A549 (cell line): ENCODE measurements around the gene NRN1. TPM values are rescaled to one million over a fixed set of nuclear protein-coding genes. Genes with fewer than 3 reads are reported as not detected.

ENCODE experiments used
- ATAC-seq, 2 experiments: fragments of 200-7000 bp in 1 of 2; fragments of >200 bp in 1 of 2; cut with Nextera tagmentation in 1 of 2; cut with Tn5 transposase in 1 of 2; 3 replicates each; pipeline versions ENCODE4 v1.8.0 to v1.9.1; 2018 to 2020; ENCODE audit warnings: mild to moderate bottlenecking in 1 of 2, moderate library complexity in 1 of 2
- CTCF ChIA-PET: fragments of 300-600 bp; sonication (Branson Sonifier 250); formaldehyde crosslinking; extraction: SDS; loops from one replicate; lab custom pipeline; 2021; ENCODE audit warnings: antibody characterized with exemption, inconsistent platforms; lab: Yijun Ruan, JAX
- POLR2A ChIA-PET: fragments of 350-600 bp; formaldehyde crosslinking; extraction: SDS; loops from one replicate; lab custom pipeline; 2021; ENCODE audit warnings: antibody characterized with exemption, inconsistent platforms; lab: Yijun Ruan, JAX
- DNase-seq, 2 experiments: peaks; one replicate each; pipeline versions ENCODE4 v3.0.0 to v3.0.0-alpha.2; 2011 to 2016; ENCODE audit warnings: low read depth in 1 of 2, low spot score in 1 of 2
- FAIRE-seq: peaks from 2 replicates; lab custom pipeline; 2011; peaks lifted over from hg19 to GRCh38; lab: Jason Lieb, UNC
- H3K27ac ChIP-seq, 2 experiments: fragments of >200 bp; sonication (Bioruptor Twin); formaldehyde crosslinking; 3 replicates each; pipeline ENCODE4 v1.5.1; 2016 to 2017
- H3K4me1 ChIP-seq: fragments of >200 bp; sonication (Bioruptor Twin); formaldehyde crosslinking; 3 replicates; pipeline ENCODE4 v1.6.1; 2016
- H3K4me2 ChIP-seq: fragments of >200 bp; sonication (Bioruptor Twin); formaldehyde crosslinking; 3 replicates; pipeline ENCODE4 v1.6.1; 2016
- H3K4me3 ChIP-seq: fragments of >200 bp; sonication (Bioruptor Twin); formaldehyde crosslinking; 3 replicates; pipeline ENCODE4 v1.5.1; 2016
- H3K9me3 ChIP-seq: fragments of >200 bp; sonication (Bioruptor Twin); formaldehyde crosslinking; 3 replicates; pipeline ENCODE4 v1.6.1; 2016
- BHLHE40 ChIP-seq: IDR thresholded peaks from 2 replicates; pipeline ENCODE4 v1.6.1; 2012; ENCODE audit warnings: low read depth, low read length, inconsistent platforms
- CBX2 ChIP-seq: fragments of 200-600 bp; sonication (generic); IDR thresholded peaks from 2 replicates; pipeline ENCODE4 v1.6.1; 2016; ENCODE audit warnings: low read depth, mild to moderate bottlenecking, borderline replicate concordance
- CBX8 ChIP-seq: fragments of 200-600 bp; sonication (generic); IDR thresholded peaks from 2 replicates; pipeline ENCODE4 v1.6.1; 2016
- CEBPB ChIP-seq, 2 experiments: fragments of >200 bp in 1 of 2; sonication (Bioruptor Twin) in 1 of 2; formaldehyde crosslinking in 1 of 2; IDR thresholded peaks; 2 replicates each; pipeline ENCODE4 v1.6.1; 2012 to 2016
- CHD2 ChIP-seq: fragments of 150-350 bp; IDR thresholded peaks from 2 replicates; pipeline ENCODE4 v1.6.1; 2014; ENCODE audit warnings: low read length; ENCODE audit not compliant: partially characterized antibody
- CHD4 ChIP-seq: fragments of 200-600 bp; sonication (generic); IDR thresholded peaks from 2 replicates; pipeline ENCODE4 v1.6.1; 2016; ENCODE audit warnings: antibody characterized with exemption, mild to moderate bottlenecking, borderline replicate concordance
- EHF ChIP-seq: fragments of 250-450 bp; sonication (Bioruptor Pico); IDR thresholded peaks from 2 replicates; pipeline ENCODE4 v1.5.0; 2020; ENCODE audit warnings: mild to moderate bottlenecking
- EHMT2 ChIP-seq: fragments of 200-600 bp; sonication (generic); IDR thresholded peaks from 2 replicates; pipeline ENCODE4 v1.6.1; 2016; ENCODE audit warnings: antibody characterized with exemption, low read depth, mild to moderate bottlenecking, moderate library complexity
- GATA3 ChIP-seq: IDR thresholded peaks from 2 replicates; pipeline ENCODE4 v1.6.1; 2012; ENCODE audit warnings: borderline replicate concordance
- HDAC2 ChIP-seq: fragments of 200-600 bp; sonication (generic); IDR thresholded peaks from 2 replicates; pipeline ENCODE4 v1.6.1; 2016
- HOXB5 ChIP-seq: fragments of 250-450 bp; sonication (Bioruptor Pico); IDR thresholded peaks from 2 replicates; pipeline ENCODE4 v1.5.0; 2020; ENCODE audit warnings: mild to moderate bottlenecking, moderate library complexity
- MAFK ChIP-seq: fragments of 450-650 bp; IDR thresholded peaks from 2 replicates; pipeline ENCODE4 v1.6.1; 2014; ENCODE audit not compliant: partially characterized antibody
- MAZ ChIP-seq: fragments of 150-350 bp; IDR thresholded peaks from 2 replicates; pipeline ENCODE4 v1.6.1; 2014; ENCODE audit warnings: antibody characterized with exemption, low read depth, low read length, borderline replicate concordance
- MYC ChIP-seq: IDR thresholded peaks from 2 replicates; pipeline ENCODE4 v1.6.1; 2012; ENCODE audit warnings: mild to moderate bottlenecking, inconsistent platforms, low read length, improper control_type of control experiment, borderline replicate concordance
- NFE2L2 ChIP-seq: fragments of 150-350 bp; conservative IDR thresholded peaks from 2 replicates; pipeline ENCODE4 v1.6.1; 2014; ENCODE audit warnings: low read length
- NR3C1 ChIP-seq: fragments of >200 bp; sonication (Bioruptor Twin); formaldehyde crosslinking; IDR thresholded peaks from 3 replicates; pipeline ENCODE4 v1.6.1; 2017
- POLR2A ChIP-seq: IDR thresholded peaks from 2 replicates; pipeline ENCODE4 v1.6.1; 2012; ENCODE audit warnings: mild to moderate bottlenecking, low read length
- RAD21 ChIP-seq, 2 experiments: fragments of >200 bp in 1 of 2; sonication (Bioruptor Twin) in 1 of 2; formaldehyde crosslinking in 1 of 2; IDR thresholded peaks in 1 of 2; conservative IDR thresholded peaks in 1 of 2; 2 replicates in 1 of 2; 3 replicates in 1 of 2; pipeline ENCODE4 v1.6.1; 2012 to 2018; ENCODE audit warnings: inconsistent platforms in 1 of 2
- SMC3 ChIP-seq: fragments of >200 bp; sonication (Bioruptor Twin); formaldehyde crosslinking; IDR thresholded peaks from 3 replicates; pipeline ENCODE4 v1.6.1; 2018; ENCODE audit warnings: inconsistent platforms
- SREBF2 ChIP-seq: fragments of 450-650 bp; IDR thresholded peaks from 2 replicates; pipeline ENCODE4 v1.6.1; 2014; ENCODE audit warnings: mild to moderate bottlenecking, moderate library complexity
- TFCP2L1 ChIP-seq: fragments of 250-450 bp; sonication (Bioruptor Pico); IDR thresholded peaks from 2 replicates; pipeline ENCODE4 v1.5.0; 2021; ENCODE audit warnings: mild to moderate bottlenecking
- TP53 ChIP-seq: fragments of 250-450 bp; sonication (Bioruptor Pico); IDR thresholded peaks from 2 replicates; pipeline ENCODE4 v1.5.0; 2021; ENCODE audit warnings: mild to moderate bottlenecking, moderate library complexity
- ZC3H11A ChIP-seq: fragments of 450-650 bp; IDR thresholded peaks from 2 replicates; pipeline ENCODE4 v1.6.1; 2014; ENCODE audit warnings: antibody characterized with exemption, mild to moderate bottlenecking
- ZNF302 ChIP-seq: fragments of 250-450 bp; sonication (Bioruptor Pico); IDR thresholded peaks from 2 replicates; pipeline ENCODE4 v1.9.0; 2021; ENCODE audit warnings: inconsistent platforms, mild to moderate bottlenecking, moderate library complexity
- ZSCAN20 ChIP-seq: fragments of 250-450 bp; sonication (Bioruptor Pico); IDR thresholded peaks from 2 replicates; pipeline ENCODE4 v1.8.0; 2022; ENCODE audit warnings: mild to moderate bottlenecking, moderate library complexity
- WGBS: methylation state at CpG from one replicate; pipeline ENCODE4 v1.1.6; 2017; ENCODE audit errors: missing lambda C conversion rate; 5-methylcytosine and 5-hydroxymethylcytosine counted together
- polyA plus RNA-seq, 4 experiments: library from polyadenylated mRNA; depleted of rRNA in 3 of 4; stranded (reverse); fragments of >200 nt; fragmentation: RNase III in 1 of 4; extraction: RNeasy Plus Mini Kit Qiagen cat#74134 plus additional on column Dnase treatment in 1 of 4; gene quantifications; 2 replicates in 3 of 4; 3 replicates in 1 of 4; pipeline ENCODE4 v1.2.3, GENCODE V29; 2011 to 2017
- TF ChIP-seq, protein P1 (sequence below): fragments of 450-650 bp; IDR thresholded peaks from 2 replicates; pipeline ENCODE4 v1.6.1; 2014; ENCODE audit warnings: antibody characterized with exemption
- TF ChIP-seq, protein P2 (sequence below): IDR thresholded peaks from 2 replicates; pipeline ENCODE4 v1.6.1; 2012
- TF ChIP-seq, protein P3 (sequence below): fragments of >200 bp; sonication (Bioruptor Twin); formaldehyde crosslinking; IDR thresholded peaks from 3 replicates; pipeline ENCODE4 v1.6.1; 2016
- TF ChIP-seq, protein P4 (sequence below): fragments of >200 bp; sonication (Bioruptor Twin); formaldehyde crosslinking; IDR thresholded peaks from 2 replicates; pipeline ENCODE4 v1.6.1; 2016
- TF ChIP-seq, protein P5 (sequence below): fragments of 200-600 bp; sonication (generic); IDR thresholded peaks from 2 replicates; pipeline ENCODE4 v1.6.1; 2016; ENCODE audit warnings: antibody characterized with exemption, mild to moderate bottlenecking, moderate library complexity

NRN1 gene
- polyA plus RNA-seq, 2 of the 4 experiments (the other 2 are of a cell fraction), result 0.35 to 0.39 TPM

DNA sequence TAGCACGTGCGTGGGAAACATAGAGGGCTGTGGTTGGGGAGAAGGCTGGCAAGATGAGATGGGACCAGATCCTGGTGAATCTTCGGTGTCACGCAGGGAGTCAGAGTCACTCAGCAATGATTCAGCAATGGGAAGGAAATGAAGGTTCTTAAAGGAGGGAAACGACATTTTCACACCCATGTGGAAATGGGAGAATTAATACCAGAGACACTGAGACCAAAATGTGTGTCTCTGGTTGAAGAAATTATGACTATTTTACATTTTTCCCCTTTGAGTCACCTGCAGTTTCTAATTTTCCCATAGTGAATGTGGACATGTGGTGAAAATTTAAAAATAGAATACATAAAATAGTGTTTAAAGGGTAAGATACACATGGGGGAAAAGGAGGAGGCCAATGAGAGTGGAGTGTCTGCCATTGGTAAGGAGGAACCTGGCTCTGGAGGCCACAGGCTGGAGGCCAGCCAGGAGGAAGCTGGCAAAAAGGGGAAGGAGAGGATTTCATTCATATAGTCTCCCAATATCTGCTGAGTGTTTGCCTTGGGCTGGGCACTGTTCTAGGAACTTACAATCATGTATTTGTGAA lies 17.5 kb downstream of the NRN1 start:
- ChIA-PET POLR2A (no interaction called here), CTCF (interaction anchor here (0.7 kb wide), 1 partner anchor 528 kb away, joined by 3 read pairs; no protein-coding TSS in a partner anchor)
- no peak for ATAC-seq
- 47% methylated on average over 5 of the region's 5 CpGs for WGBS
- no peaks in the 10 kb centered on the region for H3K4me1 ChIP-seq
- FAIRE-seq, result no peak
- no peak for TF ChIP-seq CBX8
- TF ChIP-seq TP53 (CRISPR knock-in tag), result no peak
- TF ChIP-seq NFE2L2, result no peak
- TF ChIP-seq GATA3, result no peak
- TF ChIP-seq ZC3H11A, result no peak
- TF ChIP-seq MYC, result no peak
- TF ChIP-seq HDAC2, result no peak
- TF ChIP-seq HOXB5 (CRISPR knock-in tag), result no peak
- TF ChIP-seq CEBPB (IDR thresholded peaks at IDR 0.05), result no peak
- TF ChIP-seq CBX2, result no peak
- TF ChIP-seq CHD2, result no peak
- TF ChIP-seq ZNF302 (CRISPR knock-in tag), result no peak
- TF ChIP-seq MAZ, result no peak
- TF ChIP-seq, protein P1, sequence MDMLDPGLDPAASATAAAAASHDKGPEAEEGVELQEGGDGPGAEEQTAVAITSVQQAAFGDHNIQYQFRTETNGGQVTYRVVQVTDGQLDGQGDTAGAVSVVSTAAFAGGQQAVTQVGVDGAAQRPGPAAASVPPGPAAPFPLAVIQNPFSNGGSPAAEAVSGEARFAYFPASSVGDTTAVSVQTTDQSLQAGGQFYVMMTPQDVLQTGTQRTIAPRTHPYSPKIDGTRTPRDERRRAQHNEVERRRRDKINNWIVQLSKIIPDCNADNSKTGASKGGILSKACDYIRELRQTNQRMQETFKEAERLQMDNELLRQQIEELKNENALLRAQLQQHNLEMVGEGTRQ, result no peak
- no peak for TF ChIP-seq TFCP2L1 (CRISPR knock-in tag)
- TF ChIP-seq POLR2A, result no peak
- TF ChIP-seq MAFK, result no peak
- TF ChIP-seq EHMT2, result no peak
- TF ChIP-seq SREBF2, result no peak
- TF ChIP-seq SMC3, result no peak
- no peak overlapping the region for H3K4me2 ChIP-seq
- H3K9me3 ChIP-seq, result no peaks in the 10 kb centered on the region
- no peak overlapping the region for H3K27ac ChIP-seq
- DNase-seq, result no peak
- H3K4me3 ChIP-seq, result no peak overlapping the region

DNA sequence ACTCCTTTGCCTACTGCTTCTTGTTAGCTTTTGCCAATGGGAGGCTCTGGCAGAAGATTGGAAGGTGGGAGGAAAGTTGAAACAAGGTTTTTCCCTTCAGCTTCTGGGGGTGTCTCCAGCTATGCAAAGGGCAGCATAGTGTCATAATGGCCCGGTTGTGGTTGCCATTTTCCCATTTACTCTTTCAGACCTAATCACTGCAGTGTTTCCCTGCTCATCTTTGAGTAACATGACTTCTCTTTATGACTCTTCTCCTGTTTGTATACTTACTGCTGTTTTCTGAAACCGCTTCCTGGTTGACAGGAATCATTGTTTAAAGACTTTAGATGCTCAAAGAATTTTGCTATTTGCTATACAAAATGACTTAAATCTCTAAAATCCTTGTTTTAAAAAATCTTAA lies 19.9 kb downstream of the NRN1 start:
- TF ChIP-seq NR3C1 (no peak), HOXB5 (CRISPR knock-in tag) (no peak), EHMT2 (no peak), EHF (no peak), CHD4 (no peak), BHLHE40 (no peak), ZSCAN20 (CRISPR knock-in tag) (no peak), TP53 (CRISPR knock-in tag) (no peak), TFCP2L1 (CRISPR knock-in tag) (no peak), MAZ (no peak), RAD21 (conservative IDR thresholded peaks at IDR 0.05 in 1 of 2, IDR thresholded peaks at IDR 0.05 in 1 of 2) (no peak)
- TF ChIP-seq, protein P2, sequence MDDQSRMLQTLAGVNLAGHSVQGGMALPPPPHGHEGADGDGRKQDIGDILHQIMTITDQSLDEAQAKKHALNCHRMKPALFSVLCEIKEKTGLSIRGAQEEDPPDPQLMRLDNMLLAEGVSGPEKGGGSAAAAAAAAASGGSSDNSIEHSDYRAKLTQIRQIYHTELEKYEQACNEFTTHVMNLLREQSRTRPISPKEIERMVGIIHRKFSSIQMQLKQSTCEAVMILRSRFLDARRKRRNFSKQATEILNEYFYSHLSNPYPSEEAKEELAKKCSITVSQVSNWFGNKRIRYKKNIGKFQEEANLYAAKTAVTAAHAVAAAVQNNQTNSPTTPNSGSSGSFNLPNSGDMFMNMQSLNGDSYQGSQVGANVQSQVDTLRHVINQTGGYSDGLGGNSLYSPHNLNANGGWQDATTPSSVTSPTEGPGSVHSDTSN, result no peak
- TF ChIP-seq, protein P3, sequence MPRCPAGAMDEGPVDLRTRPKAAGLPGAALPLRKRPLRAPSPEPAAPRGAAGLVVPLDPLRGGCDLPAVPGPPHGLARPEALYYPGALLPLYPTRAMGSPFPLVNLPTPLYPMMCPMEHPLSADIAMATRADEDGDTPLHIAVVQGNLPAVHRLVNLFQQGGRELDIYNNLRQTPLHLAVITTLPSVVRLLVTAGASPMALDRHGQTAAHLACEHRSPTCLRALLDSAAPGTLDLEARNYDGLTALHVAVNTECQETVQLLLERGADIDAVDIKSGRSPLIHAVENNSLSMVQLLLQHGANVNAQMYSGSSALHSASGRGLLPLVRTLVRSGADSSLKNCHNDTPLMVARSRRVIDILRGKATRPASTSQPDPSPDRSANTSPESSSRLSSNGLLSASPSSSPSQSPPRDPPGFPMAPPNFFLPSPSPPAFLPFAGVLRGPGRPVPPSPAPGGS, result no peak
- TF ChIP-seq, protein P4, sequence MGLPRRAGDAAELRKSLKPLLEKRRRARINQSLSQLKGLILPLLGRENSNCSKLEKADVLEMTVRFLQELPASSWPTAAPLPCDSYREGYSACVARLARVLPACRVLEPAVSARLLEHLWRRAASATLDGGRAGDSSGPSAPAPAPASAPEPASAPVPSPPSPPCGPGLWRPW, result no peak
- TF ChIP-seq, protein P5, sequence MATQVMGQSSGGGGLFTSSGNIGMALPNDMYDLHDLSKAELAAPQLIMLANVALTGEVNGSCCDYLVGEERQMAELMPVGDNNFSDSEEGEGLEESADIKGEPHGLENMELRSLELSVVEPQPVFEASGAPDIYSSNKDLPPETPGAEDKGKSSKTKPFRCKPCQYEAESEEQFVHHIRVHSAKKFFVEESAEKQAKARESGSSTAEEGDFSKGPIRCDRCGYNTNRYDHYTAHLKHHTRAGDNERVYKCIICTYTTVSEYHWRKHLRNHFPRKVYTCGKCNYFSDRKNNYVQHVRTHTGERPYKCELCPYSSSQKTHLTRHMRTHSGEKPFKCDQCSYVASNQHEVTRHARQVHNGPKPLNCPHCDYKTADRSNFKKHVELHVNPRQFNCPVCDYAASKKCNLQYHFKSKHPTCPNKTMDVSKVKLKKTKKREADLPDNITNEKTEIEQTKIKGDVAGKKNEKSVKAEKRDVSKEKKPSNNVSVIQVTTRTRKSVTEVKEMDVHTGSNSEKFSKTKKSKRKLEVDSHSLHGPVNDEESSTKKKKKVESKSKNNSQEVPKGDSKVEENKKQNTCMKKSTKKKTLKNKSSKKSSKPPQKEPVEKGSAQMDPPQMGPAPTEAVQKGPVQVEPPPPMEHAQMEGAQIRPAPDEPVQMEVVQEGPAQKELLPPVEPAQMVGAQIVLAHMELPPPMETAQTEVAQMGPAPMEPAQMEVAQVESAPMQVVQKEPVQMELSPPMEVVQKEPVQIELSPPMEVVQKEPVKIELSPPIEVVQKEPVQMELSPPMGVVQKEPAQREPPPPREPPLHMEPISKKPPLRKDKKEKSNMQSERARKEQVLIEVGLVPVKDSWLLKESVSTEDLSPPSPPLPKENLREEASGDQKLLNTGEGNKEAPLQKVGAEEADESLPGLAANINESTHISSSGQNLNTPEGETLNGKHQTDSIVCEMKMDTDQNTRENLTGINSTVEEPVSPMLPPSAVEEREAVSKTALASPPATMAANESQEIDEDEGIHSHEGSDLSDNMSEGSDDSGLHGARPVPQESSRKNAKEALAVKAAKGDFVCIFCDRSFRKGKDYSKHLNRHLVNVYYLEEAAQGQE, result no peak
- TF ChIP-seq, protein P1, result no peak
- FAIRE-seq (no peak), DNase-seq (no peak), ATAC-seq (no peak)
- no peak overlapping the region for H3K4me3 ChIP-seq
- no peaks in the 10 kb centered on the region for H3K4me1 ChIP-seq
- CTCF ChIA-PET, result interaction anchor here (1.2 kb wide), 1 partner anchor 8 kb away, joined by 4 read pairs; no protein-coding TSS in a partner anchor
- H3K9me3 ChIP-seq, result no peaks in the 10 kb centered on the region
- no peak overlapping the region for H3K4me2 ChIP-seq
- H3K27ac ChIP-seq, result no peak overlapping the region
- POLR2A ChIA-PET, result no interaction called here
- 8% methylated on average over 2 of the region's 2 CpGs for WGBS
